ENCODE measurements around the gene GAMT. TPM values are rescaled to one million over a fixed set of nuclear protein-coding genes. Genes with fewer than 3 reads are reported as not detected.

Gene GAMT
- total RNA-seq, 2 experiments from 2014 or later, result 11.0 to 13.0 TPM

DNA sequence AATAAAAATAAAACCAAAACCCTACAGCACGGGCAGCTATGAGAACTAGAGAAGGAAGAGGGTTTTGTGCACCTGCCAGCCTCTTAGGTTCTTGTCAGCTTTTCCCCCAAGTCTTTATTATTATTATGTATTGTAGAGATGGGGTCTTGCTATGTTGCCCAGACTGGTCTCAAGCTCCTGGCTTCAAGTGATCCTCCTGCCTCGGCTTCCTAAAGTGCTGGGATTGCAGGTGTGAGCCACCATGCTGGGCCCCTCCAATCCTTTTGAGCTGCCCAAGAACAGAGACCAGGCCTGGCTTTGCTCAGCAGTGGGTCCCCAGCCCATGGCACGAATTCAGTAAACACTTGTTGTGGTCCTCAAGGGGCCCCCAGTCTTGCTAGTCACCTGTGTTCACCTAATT lies 19.1 kb downstream of the GAMT start:
- H3K4me1 ChIP-seq (ENCODE audit: insufficient read depth, low read length), result peaks cover 34% of the 10 kb centered on the region
- Mint-ChIP-seq H3K4me3 (no peak overlapping the region), H3K36me3 (ENCODE audit: low read depth) (peaks cover 24% of the 10 kb centered on the region), H3K27ac (peak overlapping the region; percentile 98), H3K27me3 (peaks cover 11% of the 10 kb centered on the region), H3K9me3 (no peaks in the 10 kb centered on the region), H3K4me1 (ENCODE audit: low read depth) (peaks cover 19% of the 10 kb centered on the region)
- H3K27ac ChIP-seq (ENCODE audit: low read depth in 1 of 2, low read length in 2 of 2), result no peak overlapping the region
- DNase-seq (peak in 1 of 14 experiments; percentile 39), ATAC-seq (ENCODE audit: poor library complexity) (no peak)
- TF ChIP-seq CTCF (IDR thresholded peaks at IDR 0.05), result no peak
- ChIA-PET POLR2A (interaction anchor here (0.8 kb wide), 1 partner anchor 102 kb away, joined by 3 read pairs; no protein-coding TSS in a partner anchor), CTCF (interaction anchor here (0.9 to 2.0 kb wide), 2 partner anchors 10 to 138 kb away, joined by 4 to 8 read pairs; no protein-coding TSS in a partner anchor)
- intact Hi-C loops (cut with DNase I, micrococcal nuclease), result no loop called here
- H3K27me3 ChIP-seq (ENCODE audit: control insufficient read depth in 1 of 2, insufficient read depth in 2 of 2, low read length in 2 of 2), result no peaks in the 10 kb centered on the region
- H3K4me3 ChIP-seq (ENCODE audit: low read length), result no peak overlapping the region
- no peaks in the 10 kb centered on the region for H3K9me3 ChIP-seq (ENCODE audit: control insufficient read depth in 1 of 2, insufficient read depth in 1 of 2, low read length in 2 of 2)
- peaks cover 13% of the 10 kb centered on the region for H3K36me3 ChIP-seq (ENCODE audit: insufficient read depth, low read length)

- CTCF ChIA-PET, result no interaction called here
- POLR2A ChIA-PET, result no interaction called here
- H3K27ac ChIP-seq (ENCODE audit: low read depth in 1 of 2, low read length in 2 of 2), result no peak overlapping the region
- no peak overlapping the region for H3K4me3 Mint-ChIP-seq
- intact Hi-C loops (cut with DNase I, micrococcal nuclease), result no loop called here
- H3K4me1 ChIP-seq (ENCODE audit: insufficient read depth, low read length), result peaks cover 18% of the 10 kb centered on the region
- H3K4me1 Mint-ChIP-seq (ENCODE audit: low read depth), result peaks cover 19% of the 10 kb centered on the region
- H3K27me3 ChIP-seq (ENCODE audit: control insufficient read depth in 1 of 2, insufficient read depth in 2 of 2, low read length in 2 of 2), result no peaks in the 10 kb centered on the region
- H3K36me3 Mint-ChIP-seq (ENCODE audit: low read depth), result peaks cover 18% of the 10 kb centered on the region
- no peak overlapping the region for H3K4me3 ChIP-seq (ENCODE audit: low read length)
- no peaks in the 10 kb centered on the region for H3K9me3 ChIP-seq (ENCODE audit: control insufficient read depth in 1 of 2, insufficient read depth in 1 of 2, low read length in 2 of 2)
- H3K27me3 Mint-ChIP-seq, result peaks cover 11% of the 10 kb centered on the region
- DNase-seq (no peak), ATAC-seq (ENCODE audit: poor library complexity) (no peak)
- no peak for TF ChIP-seq CTCF (IDR thresholded peaks at IDR 0.05)
- no peak overlapping the region for H3K27ac Mint-ChIP-seq
- peaks cover 4% of the 10 kb centered on the region for H3K36me3 ChIP-seq (ENCODE audit: insufficient read depth, low read length)
- H3K9me3 Mint-ChIP-seq, result no peaks in the 10 kb centered on the region
These were observed 21.3 kb downstream of the GAMT start for GRCh38 chr19:1379961-1380489.

DNA sequence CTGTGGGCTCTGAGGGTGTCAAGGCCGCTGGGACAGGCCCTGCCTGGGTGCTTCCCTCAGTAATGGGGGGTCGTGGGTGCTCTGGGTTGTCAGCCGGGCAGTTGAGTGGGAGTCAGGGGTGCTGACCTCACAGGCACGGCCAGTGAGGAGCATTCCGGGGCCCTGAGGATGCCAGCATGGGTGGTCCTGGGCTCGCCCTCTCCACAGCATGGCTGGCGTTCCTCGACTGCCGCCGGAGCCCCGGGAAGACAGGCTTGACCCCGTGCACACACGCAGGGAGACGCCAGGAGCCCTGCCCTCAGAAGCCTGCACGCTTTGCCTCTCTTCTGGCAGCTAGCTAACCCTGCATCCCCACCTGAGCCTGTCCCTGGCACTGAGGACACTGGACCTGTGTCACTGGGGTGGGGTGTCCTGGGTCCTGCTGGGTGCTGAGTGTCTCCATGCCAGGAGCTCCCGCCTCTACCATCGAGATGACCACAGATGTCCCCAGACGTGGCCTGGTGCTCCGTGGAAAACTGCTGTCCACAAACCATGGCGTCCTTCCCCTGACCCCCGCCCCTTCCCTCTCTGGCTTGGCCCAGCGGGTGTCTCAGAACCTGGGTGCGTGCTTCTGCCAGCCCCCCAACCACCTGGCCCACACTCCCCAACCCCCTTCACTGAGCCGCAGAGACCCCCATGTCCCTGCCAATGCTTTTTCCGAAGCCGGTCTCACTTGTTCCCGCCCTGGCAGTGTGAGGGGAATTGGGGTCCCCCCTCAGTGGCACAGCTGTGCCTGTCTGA lies 22.0 kb downstream of the GAMT start:
- peaks cover 5% of the 10 kb centered on the region for H3K36me3 ChIP-seq (ENCODE audit: insufficient read depth, low read length)
- DNase-seq, result peak in 1 of 14 experiments; percentile 30
- H3K4me1 ChIP-seq (ENCODE audit: insufficient read depth, low read length), result peaks cover 11% of the 10 kb centered on the region
- H3K4me3 ChIP-seq (ENCODE audit: low read length), result no peak overlapping the region
- no peaks in the 10 kb centered on the region for H3K9me3 Mint-ChIP-seq
- ChIA-PET CTCF (no interaction called here), POLR2A (no interaction called here)
- no peak overlapping the region for H3K4me3 Mint-ChIP-seq
- H3K36me3 Mint-ChIP-seq (ENCODE audit: low read depth), result peaks cover 17% of the 10 kb centered on the region
- H3K27me3 Mint-ChIP-seq, result peaks cover 11% of the 10 kb centered on the region
- TF ChIP-seq CTCF (IDR thresholded peaks at IDR 0.05), result no peak
- H3K27me3 ChIP-seq (ENCODE audit: control insufficient read depth in 1 of 2, insufficient read depth in 2 of 2, low read length in 2 of 2), result no peaks in the 10 kb centered on the region
- H3K27ac ChIP-seq (ENCODE audit: low read depth in 1 of 2, low read length in 2 of 2), result no peak overlapping the region
- H3K9me3 ChIP-seq (ENCODE audit: control insufficient read depth in 1 of 2, insufficient read depth in 1 of 2, low read length in 2 of 2), result no peaks in the 10 kb centered on the region
- intact Hi-C loops (cut with DNase I, micrococcal nuclease), result no loop called here
- H3K4me1 Mint-ChIP-seq (ENCODE audit: low read depth), result peaks cover 15% of the 10 kb centered on the region
- ATAC-seq (ENCODE audit: poor library complexity), result no peak
- no peak overlapping the region for H3K27ac Mint-ChIP-seq

Data from CD4-positive, alpha-beta T cell (primary cell).